Measurements from ENCODE around the gene STAT4.

STAT4 gene

DNA sequence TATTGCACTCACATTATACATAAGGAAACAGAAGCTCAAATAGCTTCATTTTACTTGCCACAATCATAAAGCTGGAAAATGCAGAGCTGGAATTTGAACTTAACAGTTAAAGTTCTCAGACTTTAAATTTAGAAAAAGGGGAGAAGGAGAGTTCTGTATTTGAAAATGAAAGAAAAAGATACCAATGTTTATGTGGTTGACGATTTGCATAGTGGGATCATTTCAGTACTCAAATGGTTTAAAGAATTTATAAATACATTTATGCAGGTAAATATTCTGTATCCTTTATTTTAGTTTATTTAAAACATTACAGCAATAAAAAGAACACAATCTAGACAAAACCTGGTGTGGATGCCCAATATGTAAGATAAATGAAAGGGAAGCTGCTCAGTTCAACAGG, 25.5 kb upstream of the STAT4 start:
- no peak for DNase-seq (ENCODE audit: low spot score)

GRCh38 chr2:191174442-191174841, 23.6 kb upstream of the STAT4 start:
- DNase-seq (ENCODE audit: low spot score) = no peak

DNA sequence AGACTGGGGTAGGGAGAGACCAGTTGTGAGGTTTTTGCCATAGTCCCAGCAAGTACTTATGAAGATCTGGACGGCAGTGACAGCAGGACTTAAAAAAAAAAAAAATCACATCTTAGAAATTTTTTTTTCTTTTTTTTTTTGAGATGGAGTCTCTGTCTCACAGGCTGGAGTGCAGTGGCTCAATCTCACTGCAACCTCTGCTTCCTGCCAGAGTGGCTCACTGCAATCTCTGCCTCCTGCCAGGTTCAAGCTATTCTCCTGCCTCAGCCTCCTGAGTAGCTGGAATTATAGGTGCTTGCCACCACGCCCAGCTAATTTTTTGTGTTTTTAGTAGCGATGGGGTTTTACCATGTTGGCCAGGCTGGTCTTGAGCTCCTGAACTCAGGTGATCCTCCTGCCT, 22.4 kb upstream of the STAT4 start:
- no peak for DNase-seq (ENCODE audit: low spot score)

GRCh38 chr2:191171708-191172355, 21.0 kb upstream of the STAT4 start:
- no peak for DNase-seq (ENCODE audit: low spot score)

GRCh38 chr2:191171286-191171685, 20.5 kb upstream of the STAT4 start:
- no peak for DNase-seq (ENCODE audit: low spot score)

GRCh38 chr2:191170773-191171172, 20.0 kb upstream of the STAT4 start:
- DNase-seq (ENCODE audit: low spot score) = no peak

- no peak for DNase-seq (ENCODE audit: low spot score)
Observed at GRCh38 chr2:191170301-191170636, 19.5 kb upstream of the STAT4 start.

- DNase-seq (ENCODE audit: low spot score) = no peak
Observed at GRCh38 chr2:191169456-191170300, 18.9 kb upstream of the STAT4 start.

- no peak for DNase-seq (ENCODE audit: low spot score)
Observed at GRCh38 chr2:191167766-191168165, 17.0 kb upstream of the STAT4 start.

DNA sequence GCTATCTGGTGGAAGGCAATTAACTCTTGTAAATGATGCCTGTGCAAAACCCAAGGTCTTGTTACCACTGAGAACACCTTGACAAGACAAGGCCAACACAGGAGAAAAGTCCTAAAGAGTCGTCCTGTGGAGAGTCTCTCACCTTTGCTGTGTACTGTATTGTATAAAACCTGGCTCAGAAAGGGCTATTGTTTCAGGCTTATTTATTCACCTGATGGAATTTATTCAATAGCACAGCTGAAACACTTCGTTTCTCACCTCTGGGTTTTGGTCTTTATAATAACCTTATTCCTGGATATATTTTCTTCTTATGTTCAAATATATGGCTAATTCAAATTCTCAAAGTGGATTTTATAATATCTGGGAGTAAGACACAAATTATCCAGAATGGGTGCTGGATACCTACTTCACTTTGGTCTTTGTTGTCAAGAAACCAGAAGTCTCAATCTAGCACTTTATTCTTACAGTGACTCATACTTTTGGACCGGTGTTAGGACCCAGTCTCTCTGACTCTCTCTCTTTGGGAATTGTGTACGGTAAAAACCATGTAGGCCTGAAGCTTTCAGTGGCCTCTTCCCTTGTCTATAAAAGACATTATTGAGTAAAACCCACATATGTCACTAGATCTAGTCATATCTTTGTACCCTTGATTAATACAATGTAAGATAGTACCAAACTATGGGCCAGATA, 16.1 kb upstream of the STAT4 start:
- no peak for DNase-seq (ENCODE audit: low spot score)

DNA sequence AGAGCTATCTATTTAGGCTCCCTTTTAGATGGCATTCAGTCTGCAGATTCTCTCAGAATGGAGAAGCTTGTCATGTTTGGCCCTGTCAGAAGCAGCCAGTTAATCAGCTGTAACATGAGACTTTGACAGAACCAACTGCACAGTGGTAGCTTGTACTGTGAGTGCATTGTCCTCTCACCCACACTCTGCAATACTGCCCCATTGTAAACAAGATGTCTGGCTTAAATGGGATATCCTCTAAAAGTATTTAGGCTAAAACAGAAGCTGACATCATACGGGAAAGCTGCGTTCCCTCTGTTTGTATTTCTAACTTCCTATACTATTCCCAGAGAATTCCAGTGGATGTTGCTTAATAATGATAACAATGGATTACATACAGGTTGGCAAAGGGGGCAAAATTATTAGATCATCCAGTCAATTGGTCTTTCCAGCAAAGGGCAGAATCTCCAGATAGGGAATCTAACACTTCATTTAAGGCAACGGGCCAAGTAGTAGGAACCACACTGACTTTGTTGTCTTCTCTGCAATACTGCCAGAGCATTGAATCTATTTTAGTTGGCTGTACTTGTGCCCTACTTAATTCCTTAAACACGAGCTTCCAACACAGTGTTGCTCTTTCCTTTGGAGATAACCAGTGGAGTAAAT, 15.4 kb upstream of the STAT4 start:
- DNase-seq (ENCODE audit: low spot score) = peak; percentile 50

DNA sequence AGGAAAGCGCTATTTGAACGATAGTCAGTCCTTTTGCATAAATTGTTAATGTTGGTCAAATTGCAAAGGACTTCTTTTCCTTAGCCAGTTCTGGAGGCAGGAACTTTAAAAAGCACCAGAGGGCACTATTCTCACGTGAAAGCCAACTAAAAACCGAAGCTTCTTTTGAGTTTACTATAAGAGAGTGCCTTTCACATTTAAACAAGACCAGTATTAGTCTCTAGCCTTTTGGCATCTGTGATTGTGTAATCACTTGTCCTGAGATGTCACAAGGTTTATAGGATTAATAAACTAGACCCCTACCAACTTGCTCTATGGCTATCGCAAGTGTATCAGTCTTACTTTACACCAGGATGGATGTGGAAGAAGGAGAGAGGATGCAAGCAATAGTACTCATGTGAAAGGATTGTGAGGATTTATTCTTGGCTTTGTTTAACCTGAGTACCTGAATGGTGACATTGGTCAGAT, 14.4 kb upstream of the STAT4 start:
- DNase-seq (ENCODE audit: low spot score) = peak; percentile 53

- DNase-seq (ENCODE audit: low spot score) = no peak
Observed at GRCh38 chr2:191158747-191159146, 8.0 kb upstream of the STAT4 start.

- no peak for DNase-seq (ENCODE audit: low spot score)
Observed at GRCh38 chr2:191158193-191158592, 7.4 kb upstream of the STAT4 start.

- peak; percentile 19 for DNase-seq (ENCODE audit: low spot score)
Observed at GRCh38 chr2:191155608-191156071, 4.8 kb upstream of the STAT4 start.

DNA sequence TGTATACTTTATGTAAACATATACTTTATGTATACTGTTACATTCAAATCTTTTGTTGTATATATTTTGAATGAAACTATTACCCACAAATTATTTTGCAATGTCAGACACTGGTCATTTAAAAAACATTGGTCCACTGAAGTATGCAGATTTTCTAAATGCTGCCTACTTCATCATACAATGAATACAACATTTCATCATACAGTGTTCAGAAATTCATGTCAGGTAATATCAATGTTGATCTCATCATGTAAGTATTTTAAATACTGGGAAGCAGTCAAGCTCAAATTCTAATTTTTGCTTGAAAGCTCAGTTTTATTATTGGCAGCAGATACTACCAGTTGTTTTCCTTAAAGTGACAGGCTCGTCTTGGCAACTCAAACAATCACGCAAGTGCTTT, 2.9 kb upstream of the STAT4 start:
- no peak for DNase-seq (ENCODE audit: low spot score)

- DNase-seq (ENCODE audit: low spot score) = no peak
Observed at GRCh38 chr2:191152482-191153240, 1.9 kb upstream of the STAT4 start.

DNA sequence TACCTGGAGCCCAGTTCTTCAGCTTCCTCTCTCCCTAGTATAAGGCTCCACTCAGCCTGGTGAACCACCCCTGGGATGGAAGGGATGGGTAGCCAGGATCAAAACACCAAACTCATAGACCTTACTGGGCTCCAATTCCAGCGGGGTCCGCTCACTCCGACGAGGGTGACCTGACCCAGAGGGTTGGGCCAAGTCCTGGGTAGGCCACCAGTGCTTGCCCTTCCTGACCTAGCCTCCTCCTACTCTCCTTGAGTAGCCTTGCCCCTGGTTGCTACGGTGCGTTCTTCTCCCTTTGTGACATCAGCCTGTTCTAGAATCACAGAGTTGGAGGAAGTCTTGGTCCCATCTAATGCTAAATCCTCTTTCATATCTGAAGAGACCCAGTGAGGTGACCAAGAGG, 537 bp upstream of the STAT4 start:
- no peak for DNase-seq (ENCODE audit: low spot score)

GRCh38 chr2:191150230-191150599, 579 bp downstream of the STAT4 start:
- no peak for DNase-seq (ENCODE audit: low spot score)

DNA sequence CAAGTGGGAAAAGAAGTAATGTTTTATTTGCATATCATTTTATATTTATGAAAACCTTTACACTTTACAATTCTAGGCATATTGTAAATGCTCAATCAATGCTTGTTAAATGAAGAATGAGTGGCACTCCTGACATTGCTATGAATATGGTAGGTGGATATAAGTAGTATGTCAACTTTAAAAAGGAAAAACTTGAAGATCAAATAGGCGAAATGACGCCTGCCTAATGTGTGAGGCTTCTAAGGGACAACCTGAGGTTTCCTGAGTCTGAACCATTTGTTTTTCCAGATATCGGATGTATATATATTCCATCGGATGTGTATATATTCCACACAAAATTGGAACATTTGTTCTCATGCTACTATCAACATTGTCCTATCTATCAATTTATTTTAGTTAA, 1.4 kb downstream of the STAT4 start:
- no peak for DNase-seq (ENCODE audit: low spot score)

DNA sequence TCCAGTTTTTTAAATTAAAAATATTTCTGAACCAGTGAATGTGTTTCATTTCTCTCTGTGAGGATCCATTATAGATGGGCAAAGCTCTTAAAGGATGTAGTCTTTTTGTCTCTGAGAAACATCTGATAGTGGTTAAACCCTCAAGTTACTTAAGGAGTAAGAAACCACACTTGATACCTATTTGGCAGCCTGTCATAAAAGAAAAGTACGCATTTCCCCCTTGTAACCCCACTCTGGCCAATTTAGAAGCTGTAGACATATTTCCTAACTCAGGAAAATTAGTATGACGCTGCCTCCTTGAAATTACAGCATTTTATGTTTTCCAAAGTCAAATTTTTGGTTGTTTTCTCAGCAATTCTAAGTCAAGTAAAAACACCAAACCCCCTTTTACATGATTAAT, 2.0 kb downstream of the STAT4 start:
- DNase-seq (ENCODE audit: low spot score) = no peak

DNA sequence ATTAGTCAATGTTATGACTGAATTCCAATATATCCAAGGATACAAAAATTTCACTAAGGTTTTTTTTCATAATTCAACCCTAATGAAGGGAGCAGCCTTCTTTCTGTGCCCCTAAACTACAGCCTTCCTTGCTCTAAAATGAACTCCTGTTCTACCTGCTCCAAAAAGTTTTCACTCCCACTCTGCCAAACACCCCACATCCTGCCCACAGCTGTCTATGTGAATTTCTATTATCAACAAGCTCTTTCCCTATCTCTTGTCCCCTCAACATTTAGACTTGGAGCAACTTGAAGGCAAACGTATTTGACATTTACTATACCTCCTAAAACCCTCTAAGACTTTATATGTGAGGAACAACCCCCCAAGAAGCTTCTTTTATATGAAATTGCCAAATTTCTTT, 2.5 kb downstream of the STAT4 start:
- no peak for DNase-seq (ENCODE audit: low spot score)
